ENCODE measurements around the gene SMIM32.

Gene SMIM32

DNA sequence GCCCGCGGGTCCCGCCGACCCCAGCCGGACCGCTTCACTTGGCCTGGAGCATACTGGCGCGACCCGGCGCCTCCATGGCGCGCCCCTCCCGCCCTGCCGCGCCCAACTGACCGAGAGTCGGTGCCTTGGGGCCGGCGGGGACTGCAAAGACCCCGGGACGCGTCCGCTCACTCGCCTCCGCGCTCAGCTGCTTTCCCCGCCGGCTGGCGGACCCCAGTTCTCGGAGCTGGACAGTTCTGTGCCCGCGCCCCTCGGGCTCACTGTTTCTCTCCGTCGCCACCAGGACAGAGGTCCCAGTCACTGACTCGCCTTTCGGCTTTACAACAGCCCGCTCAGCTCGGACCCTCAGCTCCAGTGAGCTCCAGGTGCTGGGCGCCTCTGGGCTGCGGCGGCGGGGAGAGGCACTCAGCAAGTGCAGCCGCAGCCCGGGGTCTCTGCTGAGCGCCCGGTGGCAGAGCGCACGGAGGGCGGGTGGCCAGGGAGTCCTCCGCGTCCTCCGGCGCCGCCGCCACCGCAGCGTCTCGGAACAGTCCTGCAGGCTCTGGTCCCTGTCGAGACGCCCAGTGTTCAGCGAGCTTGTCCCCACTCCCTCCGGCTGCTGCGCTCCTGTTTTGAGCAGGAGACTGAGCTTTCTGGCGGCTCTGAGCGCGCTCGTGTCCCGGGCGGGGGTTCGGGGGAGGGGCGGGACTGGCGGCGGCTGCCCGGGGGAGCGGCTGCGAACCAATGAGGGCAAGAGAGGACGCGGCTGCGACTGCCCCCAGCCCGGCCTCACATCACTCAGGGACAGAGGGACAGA lies at the start of gene SMIM32:
SMIM32 (minus strand) TSS at position 637 of the 796 bp plus-strand sequence. CDS start 638 bp downstream, outside the sequence.
- DNase-seq (ENCODE audit: low read depth in 2 of 2) = no peak

DNA sequence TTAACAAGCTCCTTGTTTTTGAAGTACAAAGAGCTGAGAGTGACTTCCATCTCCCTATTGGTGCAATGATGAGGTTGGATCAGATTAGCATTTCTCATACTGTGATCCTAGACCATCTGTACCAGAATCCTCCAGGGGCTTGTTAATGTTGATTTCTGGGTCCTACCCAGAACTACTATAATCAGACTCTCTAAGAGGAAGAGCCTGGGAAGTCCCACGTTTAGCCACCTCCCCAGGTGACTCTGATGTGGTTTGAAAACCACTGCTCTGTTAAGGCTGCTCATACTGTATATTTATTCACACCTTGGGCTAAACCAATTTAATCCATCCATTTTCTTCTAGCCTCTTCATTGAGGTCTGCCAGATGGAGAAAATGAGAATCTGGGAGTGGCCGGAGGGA lies 49.6 kb upstream of the SMIM32 start:
- DNase-seq (ENCODE audit: low read depth in 2 of 2) = no peak

DNA sequence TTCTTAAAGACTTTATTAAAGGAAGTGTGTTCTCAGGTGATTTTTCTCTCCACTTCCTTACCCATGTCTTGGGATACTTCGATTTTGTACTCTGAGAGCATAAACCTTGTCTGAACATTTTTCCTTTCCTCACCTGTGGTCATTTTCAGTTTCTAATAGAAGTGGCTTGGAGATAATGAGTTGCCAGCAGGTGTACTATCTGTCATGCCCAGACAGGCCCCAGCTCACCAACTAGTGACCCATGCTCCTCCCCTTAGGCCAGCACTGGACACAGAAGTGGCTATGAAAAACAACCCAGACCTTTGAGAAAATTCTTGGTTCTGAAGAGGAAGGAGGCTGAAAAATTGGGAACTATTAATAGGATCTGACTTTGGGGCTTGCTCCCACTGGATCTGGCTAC lies 49.2 kb upstream of the SMIM32 start:
- no peak for DNase-seq (ENCODE audit: low read depth in 2 of 2)

GRCh38 chr5:136240894-136241293 lies 47.9 kb upstream of the SMIM32 start:
- DNase-seq (ENCODE audit: low read depth in 2 of 2) = no peak

GRCh38 chr5:136236479-136237083 lies 43.6 kb upstream of the SMIM32 start:
- no peak for DNase-seq (ENCODE audit: low read depth in 2 of 2)

DNA sequence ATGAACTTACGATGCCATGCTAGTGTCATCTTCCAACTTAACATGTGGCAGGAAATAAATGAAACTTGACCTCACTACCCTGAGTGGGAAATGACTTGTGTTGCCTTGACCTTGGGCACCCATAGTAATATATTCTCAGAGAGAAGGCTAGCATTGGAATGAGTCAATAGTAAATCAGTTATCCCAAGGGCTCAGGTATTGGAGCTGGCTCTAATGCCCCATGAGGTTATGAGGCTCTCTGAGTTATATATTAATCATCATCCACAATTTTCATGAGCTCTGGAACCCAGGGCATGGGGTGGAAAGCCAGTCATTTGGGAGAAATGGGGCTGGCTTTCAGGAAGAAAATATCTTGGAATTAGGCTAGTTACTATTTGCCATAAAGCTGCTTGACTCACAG lies 42.4 kb upstream of the SMIM32 start:
- DNase-seq (ENCODE audit: low read depth in 2 of 2) = no peak

DNA sequence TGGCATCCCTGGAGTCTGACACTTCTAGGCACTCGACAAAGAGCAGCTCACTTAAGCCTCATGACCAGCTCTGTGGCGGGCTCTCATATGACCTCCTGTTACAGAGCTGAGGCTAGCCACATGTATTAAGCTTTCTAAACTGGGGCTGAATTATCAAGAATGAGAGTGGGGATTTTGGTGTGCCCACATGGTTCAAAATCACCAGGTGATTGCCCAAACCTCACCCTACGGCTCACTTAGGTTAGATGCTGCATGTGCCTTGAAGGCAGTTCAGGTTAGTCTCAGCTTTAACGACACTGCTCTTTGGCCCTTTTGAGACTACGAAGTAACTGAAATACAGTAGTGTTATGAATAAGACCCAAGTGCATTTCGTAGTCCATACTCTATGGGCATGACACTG lies 39.4 kb upstream of the SMIM32 start:
- no peak for DNase-seq (ENCODE audit: low read depth in 2 of 2)

- no peak for DNase-seq (ENCODE audit: low read depth in 2 of 2)
Observed at GRCh38 chr5:136230176-136230575, 37.2 kb upstream of the SMIM32 start.

- DNase-seq (ENCODE audit: low read depth in 2 of 2) = no peak
Observed at GRCh38 chr5:136228136-136228757, 35.3 kb upstream of the SMIM32 start.

DNA sequence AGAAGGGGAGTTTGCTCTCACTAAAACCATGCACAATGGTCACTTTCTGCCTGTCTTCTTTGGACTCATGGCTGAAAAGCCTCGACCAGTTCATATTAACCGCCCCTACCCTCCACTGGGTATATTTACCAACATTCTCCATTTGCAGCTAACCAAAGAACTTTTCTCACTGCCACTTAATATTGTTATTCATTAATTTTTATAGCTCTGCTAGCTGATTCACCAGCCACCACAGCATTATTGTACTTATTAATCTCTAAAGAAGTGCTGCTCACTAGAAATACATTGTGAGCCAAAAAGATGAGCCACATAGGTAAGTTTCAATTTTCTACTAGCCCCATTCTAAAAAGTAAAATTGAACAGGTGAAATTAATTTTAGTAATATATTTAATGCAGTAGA lies 33.4 kb upstream of the SMIM32 start:
- no peak for DNase-seq (ENCODE audit: low read depth in 2 of 2)

DNA sequence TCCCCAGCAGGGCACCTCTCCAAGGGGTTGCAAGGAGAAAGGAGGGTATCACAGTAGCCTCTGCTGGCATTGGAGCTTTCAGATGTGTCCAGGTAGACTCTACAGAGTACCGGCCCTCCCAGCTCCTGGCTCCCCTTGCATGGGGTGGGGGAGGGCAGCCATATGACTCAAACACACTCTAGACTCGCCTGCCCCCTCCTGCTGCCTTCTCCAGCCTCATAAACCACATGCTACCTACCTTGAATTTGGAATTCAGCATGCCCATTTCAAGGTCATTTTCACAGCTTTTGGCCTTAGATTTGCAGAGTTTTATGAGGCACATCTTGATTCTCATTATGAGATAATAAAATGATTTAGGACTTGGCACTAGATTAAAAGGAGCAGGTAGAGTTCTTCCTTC lies 32.8 kb upstream of the SMIM32 start:
- no peak for DNase-seq (ENCODE audit: low read depth in 2 of 2)

GRCh38 chr5:136222580-136223235 lies 29.7 kb upstream of the SMIM32 start:
- DNase-seq (ENCODE audit: low read depth in 2 of 2) = no peak

DNA sequence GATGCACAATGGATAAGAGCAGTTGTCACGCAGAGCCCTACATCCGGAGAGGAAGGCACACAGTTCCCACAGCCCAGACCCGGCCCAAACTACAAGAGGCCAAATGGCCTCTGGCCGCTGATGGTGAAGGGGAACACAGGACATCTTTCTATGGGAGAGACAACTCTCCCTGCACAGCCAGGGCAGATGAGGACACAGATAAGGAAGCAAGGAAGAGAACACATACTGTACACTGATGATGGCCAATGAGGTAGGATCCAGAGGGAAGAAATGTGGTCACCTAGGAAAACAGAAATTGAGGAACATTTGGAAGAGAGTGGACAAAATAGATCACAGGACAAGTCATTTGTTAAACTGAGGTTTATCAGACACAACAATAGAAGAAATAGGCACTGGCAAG lies 28.4 kb upstream of the SMIM32 start:
- DNase-seq (ENCODE audit: low read depth in 2 of 2) = no peak

GRCh38 chr5:136216230-136216629 lies 23.3 kb upstream of the SMIM32 start:
- no peak for DNase-seq (ENCODE audit: low read depth in 2 of 2)

GRCh38 chr5:136215812-136216211 lies 22.9 kb upstream of the SMIM32 start:
- no peak for DNase-seq (ENCODE audit: low read depth in 2 of 2)

DNA sequence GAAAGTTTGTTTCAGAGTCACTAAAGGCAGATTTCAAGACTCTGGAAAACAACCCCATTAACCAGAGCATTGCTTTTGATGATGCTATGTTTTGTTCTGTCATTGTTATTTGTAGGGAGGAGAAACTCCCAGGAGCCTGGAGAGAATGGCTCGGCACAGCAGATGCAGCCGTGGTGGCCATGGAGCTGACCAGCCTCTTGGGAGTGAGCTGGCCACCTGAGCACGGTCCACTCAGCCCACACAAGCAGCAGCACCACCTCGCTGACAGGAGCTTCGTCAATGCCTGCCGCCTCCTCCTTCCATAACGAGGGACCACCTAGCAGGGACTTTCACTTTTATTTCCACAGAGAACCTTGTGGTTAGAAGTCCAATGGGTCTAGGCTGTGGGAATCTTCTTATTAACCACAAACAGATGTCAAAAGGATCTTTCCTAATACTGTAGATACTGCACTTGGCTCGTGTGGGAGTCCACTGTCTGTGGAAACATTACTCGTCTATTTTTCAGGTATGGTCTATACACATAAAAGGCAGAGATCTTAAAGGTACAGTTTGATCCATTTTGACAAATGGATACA lies 21.0 kb upstream of the SMIM32 start:
- no peak for DNase-seq (ENCODE audit: low read depth in 2 of 2)

GRCh38 chr5:136212252-136212721 lies 19.3 kb upstream of the SMIM32 start:
- DNase-seq (ENCODE audit: low read depth in 2 of 2) = peak in 1 of 2 experiments; percentile 22

DNA sequence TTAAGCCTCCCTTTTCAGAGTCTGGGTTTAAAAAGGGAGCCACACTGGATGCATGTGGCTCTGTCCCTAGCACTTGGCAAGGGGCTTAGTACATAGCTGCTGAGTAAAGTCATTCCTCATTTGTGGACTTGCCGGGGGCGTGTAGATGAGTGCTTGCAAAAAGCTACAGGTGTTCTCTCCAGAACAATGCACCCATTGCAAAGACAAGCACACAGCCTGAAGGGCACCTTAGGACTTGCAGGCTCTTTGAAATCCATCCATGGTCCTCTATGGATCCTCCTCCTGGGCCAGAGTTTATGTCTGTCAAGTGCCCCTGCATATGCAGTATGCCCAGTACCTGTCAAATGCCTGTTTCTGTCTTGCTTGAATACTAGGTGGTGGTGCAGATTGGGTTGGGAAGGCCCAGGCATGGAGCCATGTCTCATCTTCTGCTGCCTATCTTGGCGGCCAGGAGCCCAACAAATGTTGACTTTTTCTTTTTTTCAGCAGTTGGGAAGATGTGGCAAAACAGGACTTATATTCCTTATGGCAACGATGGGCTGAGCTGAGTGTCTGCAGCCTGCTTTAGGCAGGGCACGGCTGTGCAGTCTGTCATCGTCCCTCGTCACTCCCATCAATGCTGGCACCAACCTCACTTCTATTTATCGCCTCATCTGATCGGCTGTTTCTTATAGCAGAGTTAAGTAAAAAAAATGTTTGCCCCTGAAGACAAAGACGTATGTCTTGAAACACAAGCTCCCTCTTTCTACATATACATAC lies 18.5 kb upstream of the SMIM32 start:
- DNase-seq (ENCODE audit: low read depth in 2 of 2) = no peak

GRCh38 chr5:136210259-136210658 lies 17.3 kb upstream of the SMIM32 start:
- no peak for DNase-seq (ENCODE audit: low read depth in 2 of 2)

DNA sequence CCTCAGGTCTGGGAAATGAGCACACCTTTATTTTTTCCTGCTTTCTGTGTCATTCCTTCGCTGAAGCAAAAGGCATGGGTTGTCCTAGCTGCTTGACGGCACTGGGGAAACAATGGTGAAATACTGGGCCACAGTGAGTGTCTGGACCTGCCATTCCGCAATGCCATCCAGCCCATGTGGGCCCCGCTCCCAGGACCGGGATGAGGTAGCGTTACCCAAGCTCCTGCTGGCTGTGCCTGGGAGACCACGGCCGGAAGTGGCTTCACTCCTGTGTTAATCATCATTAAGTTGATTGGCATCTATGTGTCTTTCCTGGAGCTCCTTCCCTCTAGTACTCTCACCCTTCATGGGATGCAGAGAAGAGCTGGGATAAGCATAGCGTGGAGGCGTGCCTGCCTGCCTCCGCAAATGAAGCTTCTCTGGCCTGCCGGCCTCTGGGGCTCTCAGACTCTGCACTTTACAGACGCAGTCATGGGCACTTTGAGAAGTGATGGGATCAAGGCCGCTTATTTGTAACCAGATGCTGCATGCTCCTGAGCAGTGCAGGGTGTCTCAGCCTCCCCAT lies 16.5 kb upstream of the SMIM32 start:
- no peak for DNase-seq (ENCODE audit: low read depth in 2 of 2)

- DNase-seq (ENCODE audit: low read depth in 2 of 2) = no peak
Observed at GRCh38 chr5:136208916-136209315, 16.0 kb upstream of the SMIM32 start.
